ENCODE results near the gene SPOCK1.

DNA sequence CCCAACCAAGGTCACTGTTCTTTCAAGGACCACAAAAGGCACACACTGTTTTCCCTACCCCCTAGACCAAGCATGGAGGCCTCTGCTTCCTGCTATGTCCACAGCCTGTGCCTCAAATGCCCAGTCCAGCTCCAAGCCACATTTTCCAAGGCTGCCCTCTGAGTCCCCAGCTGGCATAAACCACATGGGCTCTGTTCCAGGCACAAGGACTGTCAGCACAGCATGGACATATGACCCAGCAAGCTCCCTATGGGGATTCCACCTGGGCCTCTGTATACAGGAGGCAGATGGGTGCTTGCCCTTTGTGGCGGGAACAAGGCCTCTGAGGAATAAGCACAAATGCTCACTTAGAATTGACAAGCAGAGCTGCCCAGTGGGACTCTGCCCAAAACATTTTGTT, 115.2 kb downstream of the SPOCK1 start:
- no peak for TF ChIP-seq TAF1 (IDR thresholded peaks at IDR 0.05; ENCODE audit: borderline replicate concordance, insufficient read depth, low read length)
- no peak for TF ChIP-seq POLR2AphosphoS5 (IDR thresholded peaks at IDR 0.05; ENCODE audit: low read depth, low read length)
